GM19351 (cell line): Measurements from ENCODE around the gene MVB12A.

Experiments
- ATAC-seq: cut with Tn5 transposase; IDR thresholded peaks from one replicate; pipeline ENCODE4 v1.9.1; 2021; ENCODE audit warnings: mild to moderate bottlenecking, moderate library complexity; ENCODE audit not compliant: unreplicated experiment

MVB12A gene

DNA sequence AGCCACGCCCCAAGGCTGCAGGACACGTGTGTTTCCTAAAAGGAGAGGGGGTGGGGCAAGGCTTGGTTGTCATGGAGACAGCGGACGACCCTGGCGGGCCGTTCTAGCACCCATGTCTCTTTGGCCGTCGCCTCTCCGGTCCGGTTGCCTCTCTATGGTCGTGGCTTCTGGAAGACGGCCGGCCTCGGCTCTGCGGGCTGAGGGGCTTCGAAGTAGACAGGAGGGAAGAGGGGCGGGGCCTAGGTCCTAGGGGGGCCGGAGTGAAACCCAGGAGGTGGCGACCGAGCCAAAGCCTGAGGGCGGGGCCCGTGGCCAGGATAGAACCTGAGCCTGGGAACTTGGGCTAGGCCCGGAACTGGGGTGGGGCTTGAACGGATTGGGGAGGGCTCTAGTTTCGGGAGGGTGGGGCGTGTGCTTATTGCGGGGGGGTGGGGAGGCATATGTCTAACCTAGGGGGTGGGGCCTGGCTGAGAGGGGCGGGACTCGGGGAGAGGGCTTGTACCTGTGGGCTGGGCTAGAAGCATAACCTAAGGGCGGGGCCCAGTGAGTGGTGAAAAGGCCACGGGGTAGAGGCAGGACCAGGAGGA is 49.7 kb downstream of the MVB12A start:
- peak; percentile 48 for ATAC-seq

DNA sequence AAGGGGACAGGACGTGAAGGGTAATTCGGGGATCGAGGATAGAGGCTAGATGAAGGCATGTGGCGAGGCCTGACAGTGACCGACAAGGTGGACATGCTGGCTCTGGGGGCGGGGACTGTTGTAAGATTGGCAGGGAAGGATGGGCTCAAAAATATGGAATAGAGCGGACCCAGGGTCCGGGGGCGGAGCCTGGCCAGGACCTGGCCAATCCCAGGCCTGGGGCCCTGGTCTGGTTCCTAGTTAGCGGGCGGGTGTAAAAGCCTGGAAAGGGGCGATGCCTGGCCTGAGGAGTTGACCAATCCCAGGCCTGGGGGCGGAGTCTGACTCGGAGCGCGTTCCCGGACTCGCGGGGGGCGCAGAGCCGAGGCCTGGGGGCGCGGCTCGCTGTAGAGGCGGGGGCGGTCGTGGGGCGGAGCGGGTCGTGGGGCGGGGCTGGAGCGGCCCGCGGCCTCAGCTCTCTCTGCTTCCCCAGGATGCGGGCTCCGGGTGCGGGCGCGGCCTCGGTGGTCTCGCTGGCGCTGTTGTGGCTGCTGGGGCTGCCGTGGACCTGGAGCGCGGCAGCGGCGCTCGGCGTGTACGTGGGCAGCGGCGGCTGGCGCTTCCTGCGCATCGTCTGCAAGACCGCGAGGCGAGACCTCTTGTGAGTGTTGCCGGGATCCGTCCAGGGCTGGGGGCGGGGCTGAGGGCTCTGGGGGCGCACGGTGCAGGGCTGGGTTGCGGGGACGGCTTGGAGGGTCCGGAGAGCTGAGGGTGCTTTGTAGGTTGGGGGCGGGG is 50.4 kb downstream of the MVB12A start, which contains the start of gene SLC27A1:
TSS of gene SLC27A1 (plus strand) at position 457 of the 774 bp plus-strand sequence. CDS start at position 474, 17 bp downstream.
- peak; percentile 73 for ATAC-seq

DNA sequence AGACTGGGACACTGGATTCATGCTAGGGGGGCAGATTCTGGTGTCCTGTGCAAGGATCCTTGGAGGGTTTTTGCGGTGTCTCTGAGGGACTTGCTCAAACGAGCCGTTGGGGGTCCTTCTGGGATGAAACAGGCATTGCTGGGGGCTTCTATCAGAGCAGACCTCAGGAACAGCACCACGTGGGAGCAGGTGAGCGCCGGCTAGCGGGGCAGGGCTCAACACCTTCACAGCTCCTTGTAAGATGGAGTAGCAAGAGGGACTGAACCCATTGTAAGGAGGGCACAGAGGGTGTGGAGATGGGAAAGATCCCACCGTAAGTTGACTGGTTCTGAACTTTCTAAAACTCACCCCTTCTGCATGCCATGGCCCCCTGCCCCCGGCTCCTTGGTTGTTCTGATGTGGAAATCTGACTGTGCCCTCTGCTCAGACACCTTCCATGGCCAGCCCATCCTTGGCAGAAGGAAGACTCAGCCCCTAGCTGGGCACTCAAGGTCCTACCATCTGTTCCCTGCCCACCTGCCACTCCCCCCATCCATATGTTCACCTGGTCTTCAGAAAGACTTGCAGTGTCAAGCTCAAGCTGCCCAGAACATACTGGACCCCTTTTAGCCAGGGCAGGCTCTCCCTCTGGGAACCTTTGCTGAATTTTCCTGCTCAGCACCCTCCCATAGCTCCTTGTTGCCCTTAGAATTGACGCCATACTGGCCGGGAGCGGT is 51.7 kb downstream of the MVB12A start:
- no peak for ATAC-seq

DNA sequence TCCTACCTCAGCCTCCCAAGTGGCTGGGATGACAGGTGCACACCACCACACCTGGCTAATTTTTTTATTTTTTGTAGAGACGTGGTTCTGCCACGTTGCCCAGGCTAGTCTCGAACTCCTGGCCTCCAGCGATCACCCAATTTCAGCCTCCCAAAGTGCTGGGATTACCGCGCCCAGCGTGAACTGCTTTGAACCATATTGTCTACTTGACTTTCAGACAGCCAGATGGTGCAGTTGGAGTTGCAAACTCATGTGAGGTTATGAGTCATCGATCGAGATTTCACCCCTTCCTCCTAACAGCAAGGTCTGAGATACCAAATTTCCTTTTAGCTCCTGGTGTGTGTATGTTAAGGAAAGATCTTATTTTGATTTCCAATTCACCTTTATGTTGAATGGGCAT is 53.2 kb downstream of the MVB12A start:
- ATAC-seq, result no peak
